HCT116 (cell line): Measurements from ENCODE around the gene STPG1. TPM values are rescaled to one million over a fixed set of nuclear protein-coding genes. Genes with fewer than 3 reads are reported as not detected.

Source experiments
- ATAC-seq: fragments of 200-7000 bp; cut with Tn5 transposase; 2 replicates; pipeline ENCODE4 v1.9.1; 2020; ENCODE audit warnings: mild to moderate bottlenecking, moderate library complexity
- BruUV-seq: library from RNA; stranded (reverse); fragments of 400-500 nt; replicated peaks from 2 replicates; lab custom pipeline; 2021; lab: Mats Ljungman, UMichigan
- CTCF ChIA-PET: fragments of 300-600 bp; sonication (Branson Sonifier 250); formaldehyde crosslinking; loops from one replicate; lab custom pipeline; 2021; ENCODE audit warnings: antibody characterized with exemption; lab: Charles Lee
- POLR2A ChIA-PET: fragments of 300-600, 350-600 bp; sonication (Branson Sonifier 250); formaldehyde crosslinking; loops from one replicate; lab custom pipeline; 2021; ENCODE audit warnings: antibody characterized with exemption; lab: Charles Lee
- RAD21 ChIA-PET, 2 experiments: fragments of 300-600 bp; sonication (Branson Sonifier 250); formaldehyde crosslinking; loops; one replicate each; lab custom pipeline; 2023; ENCODE audit warnings: low total read pairs in 2 of 2; ENCODE audit not compliant: uncharacterized antibody in 2 of 2, unreplicated experiment in 2 of 2, low non-redundant PET in 1 of 2; lab: Charles Lee
- DNase-seq: peaks from one replicate; pipeline ENCODE4 v3.0.0-alpha.2; 2010; ENCODE audit warnings: low read depth, low spot score
- H2AFZ ChIP-seq: fragments of 200-600 bp; shearing (Covaris generic), sonication (generic); 2 replicates; pipeline ENCODE4 v1.6.1; 2017; ENCODE audit warnings: low read depth, mixed run types, mixed read lengths, antibody characterized with exemption, low read length; ENCODE audit not compliant: poor library complexity, severe bottlenecking
- H3K27ac ChIP-seq: 2 replicates; pipeline ENCODE4 v1.5.1; 2012; ENCODE audit warnings: low read depth, low read length
- H3K27me3 ChIP-seq: fragments of 200-600 bp; sonication (generic); 2 replicates; pipeline ENCODE4 v1.6.1; 2016; ENCODE audit warnings: mixed run types, low read length, mixed read lengths; ENCODE audit not compliant: insufficient read depth
- H3K36me3 ChIP-seq, 2 experiments: fragments of 200-500 bp in 1 of 2; fragments of 200-600 bp in 1 of 2; sonication (Bioruptor generic) in 1 of 2; sonication (generic) in 1 of 2; 2 replicates each; pipeline versions ENCODE4 v1.5.1 to v1.6.1; 2014 to 2016; ENCODE audit warnings: low read length in 2 of 2, inconsistent platforms in 1 of 2, mixed read lengths in 1 of 2, mixed run types in 1 of 2; ENCODE audit not compliant: insufficient read depth in 2 of 2, control insufficient read depth in 1 of 2
- H3K4me1 ChIP-seq, 2 experiments: fragments of 200-600 bp in 1 of 2; sonication (generic) in 1 of 2; 2 replicates each; pipeline versions ENCODE4 v1.5.1 to v1.6.1; 2012 to 2017; ENCODE audit warnings: low read length in 2 of 2, inconsistent platforms in 1 of 2, mild to moderate bottlenecking in 1 of 2, mixed read lengths in 1 of 2, mixed run types in 1 of 2, moderate library complexity in 1 of 2; ENCODE audit not compliant: insufficient read depth in 2 of 2, control insufficient read depth in 1 of 2
- H3K4me2 ChIP-seq: fragments of 200-600 bp; sonication (generic); 2 replicates; pipeline ENCODE4 v1.6.1; 2017; ENCODE audit warnings: mixed run types, low read length, mixed read lengths
- H3K4me3 ChIP-seq, 2 experiments: fragments of 200-600 bp in 1 of 2; sonication (generic) in 1 of 2; replicated peaks in 1 of 2; 2 replicates each; pipeline ENCODE4 v1.5.1; 2011 to 2016; ENCODE audit warnings: low read length in 2 of 2, control low read depth in 1 of 2, low read depth in 1 of 2, mild to moderate bottlenecking in 1 of 2, mixed read lengths in 1 of 2, mixed run types in 1 of 2
- H3K79me2 ChIP-seq: fragments of 200-600 bp; sonication (generic); 2 replicates; pipeline ENCODE4 v1.6.1; 2017; ENCODE audit warnings: mild to moderate bottlenecking, mixed run types, low read length, moderate library complexity, mixed read lengths; ENCODE audit not compliant: insufficient read depth
- H3K9ac ChIP-seq: fragments of 200-600 bp; sonication (generic); 2 replicates; pipeline ENCODE4 v1.6.1; 2016; ENCODE audit warnings: low read length, mixed read lengths
- H3K9me2 ChIP-seq: fragments of 200-600 bp; sonication (generic), shearing (Covaris generic); 2 replicates; pipeline ENCODE4 v1.6.1; 2017; ENCODE audit warnings: mixed run types, mild to moderate bottlenecking, moderate library complexity; ENCODE audit not compliant: insufficient read depth
- H3K9me3 ChIP-seq, 2 experiments: fragments of 200-500 bp in 1 of 2; fragments of 200-600 bp in 1 of 2; sonication (Bioruptor generic) in 1 of 2; sonication (generic) in 1 of 2; 2 replicates each; pipeline ENCODE4 v1.6.1; 2014 to 2017; ENCODE audit warnings: low read length in 2 of 2, mixed read lengths in 2 of 2, inconsistent platforms in 1 of 2, low read depth in 1 of 2, mild to moderate bottlenecking in 1 of 2, mixed run types in 1 of 2, moderate library complexity in 1 of 2; ENCODE audit not compliant: control insufficient read depth in 1 of 2, insufficient read depth in 1 of 2
- H4K20me1 ChIP-seq: fragments of 200-600 bp; sonication (generic), shearing (Covaris generic); 2 replicates; pipeline ENCODE4 v1.6.1; 2017; ENCODE audit warnings: mixed run types, mild to moderate bottlenecking, moderate library complexity; ENCODE audit not compliant: insufficient read depth
- CBX3 ChIP-seq: IDR thresholded peaks from 2 replicates; pipeline ENCODE4 v1.6.1; 2012; ENCODE audit warnings: low read depth
- CEBPB ChIP-seq: IDR thresholded peaks from 2 replicates; pipeline ENCODE4 v1.6.1; 2012; ENCODE audit warnings: low read depth
- EGR1 ChIP-seq: IDR thresholded peaks from 2 replicates; pipeline ENCODE4 v1.6.1; 2012; ENCODE audit warnings: low read depth
- EZH2 ChIP-seq: fragments of 200-600 bp; sonication (generic); IDR thresholded peaks from 2 replicates; pipeline ENCODE4 v1.6.1; 2017; ENCODE audit warnings: antibody characterized with exemption, mixed run types
- EZH2phosphoT487 ChIP-seq: fragments of 200-600 bp; IDR thresholded peaks from 2 replicates; pipeline ENCODE4 v1.6.1; 2018; ENCODE audit warnings: antibody characterized with exemption, borderline replicate concordance
- JUND ChIP-seq: IDR thresholded peaks from 2 replicates; pipeline ENCODE4 v1.6.1; 2012
- POLR2A ChIP-seq: IDR thresholded peaks from 2 replicates; pipeline ENCODE4 v1.7.0; 2011; ENCODE audit warnings: borderline replicate concordance; ENCODE audit not compliant: insufficient read depth, insufficient read length; ENCODE audit errors: extremely low read depth
- POLR2AphosphoS5 ChIP-seq: IDR thresholded peaks from 2 replicates; pipeline ENCODE4 v1.6.1; 2011; ENCODE audit warnings: mild to moderate bottlenecking, low read depth, low read length, moderate library complexity
- RAD21 ChIP-seq: IDR thresholded peaks from 2 replicates; pipeline ENCODE4 v1.6.1; 2012; ENCODE audit warnings: low read depth, mild to moderate bottlenecking
- SIN3A ChIP-seq: IDR thresholded peaks from 2 replicates; pipeline ENCODE4 v1.6.1; 2012; ENCODE audit warnings: low read depth
- SP1 ChIP-seq: IDR thresholded peaks from 2 replicates; pipeline ENCODE4 v1.6.1; 2012; ENCODE audit warnings: low read depth
- SRF ChIP-seq: IDR thresholded peaks from 2 replicates; pipeline ENCODE4 v1.6.1; 2012; ENCODE audit warnings: low read depth
- YY1 ChIP-seq: IDR thresholded peaks from 2 replicates; pipeline ENCODE4 v1.6.1; 2011; ENCODE audit warnings: low read length, low read depth, moderate library complexity, mild to moderate bottlenecking; ENCODE audit not compliant: insufficient replicate concordance; ENCODE audit errors: extremely low read depth
- ZFX ChIP-seq: fragments of 450-650 bp; IDR thresholded peaks from 2 replicates; pipeline ENCODE4 v1.6.1; 2017
- ZNF274 ChIP-seq: fragments of 200-500 bp; sonication (Bioruptor generic); IDR thresholded peaks from 2 replicates; pipeline ENCODE4 v1.6.1; 2014; ENCODE audit warnings: mild to moderate bottlenecking, low read depth, low read length, inconsistent platforms
- intact Hi-C: fragments of 100-400 bp; cut with micrococcal nuclease; formaldehyde crosslinking; loops from 2 replicates; pipeline ENCODE4 v1.10.0; 2022
- total RNA-seq: library from RNA; stranded (reverse); gene quantifications from one replicate; pipeline ENCODE4 v1.2.1, GENCODE V29; 2021; ENCODE audit not compliant: unreplicated experiment
- TF ChIP-seq, protein P1 (sequence below): IDR thresholded peaks from 2 replicates; pipeline ENCODE4 v1.6.1; 2011; ENCODE audit warnings: mild to moderate bottlenecking, low read length, moderate library complexity; ENCODE audit not compliant: insufficient replicate concordance; ENCODE audit errors: extremely low read depth
- TF ChIP-seq, protein P2 (sequence below): IDR thresholded peaks from 2 replicates; pipeline ENCODE4 v1.6.1; 2012; ENCODE audit warnings: low read depth

The STPG1 gene
- total RNA-seq, 1 experiment from 2014 or later = 13.4 TPM

GRCh38 chr1:24327891-24328290 is 85.7 kb downstream of the STPG1 start:
- ATAC-seq = no peak
- ChIA-PET RAD21 (no interaction called here), CTCF (no interaction called here), POLR2A (no interaction called here)
- H3K9ac ChIP-seq = no peak overlapping the region
- H3K36me3 ChIP-seq = no peaks in the 10 kb centered on the region
- intact Hi-C loops = no loop called here
- no peak overlapping the region for H3K4me3 ChIP-seq
- H3K27ac ChIP-seq = no peak overlapping the region
- H3K9me2 ChIP-seq = no peaks in the 10 kb centered on the region
- no peak overlapping the region for H2AFZ ChIP-seq
- H4K20me1 ChIP-seq = no peaks in the 10 kb centered on the region
- no peak for DNase-seq
- no peaks in the 10 kb centered on the region for H3K9me3 ChIP-seq
- H3K27me3 ChIP-seq = peaks cover 72% of the 10 kb centered on the region; the same call in 1 of the 2 replicates
- H3K4me1 ChIP-seq = peaks cover 8 to 41% of the 10 kb centered on the region in 2 experiments
- no peak overlapping the region for H3K4me2 ChIP-seq
- BruUV-seq = no TSS peak
- no peaks in the 10 kb centered on the region for H3K79me2 ChIP-seq
- TF ChIP-seq EZH2 (no peak), YY1 (no peak), RAD21 (no peak), SIN3A (no peak), POLR2A (no peak), EGR1 (no peak), JUND (no peak), SP1 (no peak), ZFX (no peak), EZH2phosphoT487 (no peak), ZNF274 (no peak), CEBPB (no peak), POLR2AphosphoS5 (no peak), CBX3 (no peak), SRF (no peak)
- TF ChIP-seq, protein P1, sequence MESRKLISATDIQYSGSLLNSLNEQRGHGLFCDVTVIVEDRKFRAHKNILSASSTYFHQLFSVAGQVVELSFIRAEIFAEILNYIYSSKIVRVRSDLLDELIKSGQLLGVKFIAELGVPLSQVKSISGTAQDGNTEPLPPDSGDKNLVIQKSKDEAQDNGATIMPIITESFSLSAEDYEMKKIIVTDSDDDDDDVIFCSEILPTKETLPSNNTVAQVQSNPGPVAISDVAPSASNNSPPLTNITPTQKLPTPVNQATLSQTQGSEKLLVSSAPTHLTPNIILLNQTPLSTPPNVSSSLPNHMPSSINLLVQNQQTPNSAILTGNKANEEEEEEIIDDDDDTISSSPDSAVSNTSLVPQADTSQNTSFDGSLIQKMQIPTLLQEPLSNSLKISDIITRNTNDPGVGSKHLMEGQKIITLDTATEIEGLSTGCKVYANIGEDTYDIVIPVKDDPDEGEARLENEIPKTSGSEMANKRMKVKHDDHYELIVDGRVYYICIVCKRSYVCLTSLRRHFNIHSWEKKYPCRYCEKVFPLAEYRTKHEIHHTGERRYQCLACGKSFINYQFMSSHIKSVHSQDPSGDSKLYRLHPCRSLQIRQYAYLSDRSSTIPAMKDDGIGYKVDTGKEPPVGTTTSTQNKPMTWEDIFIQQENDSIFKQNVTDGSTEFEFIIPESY = no peak
- TF ChIP-seq, protein P2, sequence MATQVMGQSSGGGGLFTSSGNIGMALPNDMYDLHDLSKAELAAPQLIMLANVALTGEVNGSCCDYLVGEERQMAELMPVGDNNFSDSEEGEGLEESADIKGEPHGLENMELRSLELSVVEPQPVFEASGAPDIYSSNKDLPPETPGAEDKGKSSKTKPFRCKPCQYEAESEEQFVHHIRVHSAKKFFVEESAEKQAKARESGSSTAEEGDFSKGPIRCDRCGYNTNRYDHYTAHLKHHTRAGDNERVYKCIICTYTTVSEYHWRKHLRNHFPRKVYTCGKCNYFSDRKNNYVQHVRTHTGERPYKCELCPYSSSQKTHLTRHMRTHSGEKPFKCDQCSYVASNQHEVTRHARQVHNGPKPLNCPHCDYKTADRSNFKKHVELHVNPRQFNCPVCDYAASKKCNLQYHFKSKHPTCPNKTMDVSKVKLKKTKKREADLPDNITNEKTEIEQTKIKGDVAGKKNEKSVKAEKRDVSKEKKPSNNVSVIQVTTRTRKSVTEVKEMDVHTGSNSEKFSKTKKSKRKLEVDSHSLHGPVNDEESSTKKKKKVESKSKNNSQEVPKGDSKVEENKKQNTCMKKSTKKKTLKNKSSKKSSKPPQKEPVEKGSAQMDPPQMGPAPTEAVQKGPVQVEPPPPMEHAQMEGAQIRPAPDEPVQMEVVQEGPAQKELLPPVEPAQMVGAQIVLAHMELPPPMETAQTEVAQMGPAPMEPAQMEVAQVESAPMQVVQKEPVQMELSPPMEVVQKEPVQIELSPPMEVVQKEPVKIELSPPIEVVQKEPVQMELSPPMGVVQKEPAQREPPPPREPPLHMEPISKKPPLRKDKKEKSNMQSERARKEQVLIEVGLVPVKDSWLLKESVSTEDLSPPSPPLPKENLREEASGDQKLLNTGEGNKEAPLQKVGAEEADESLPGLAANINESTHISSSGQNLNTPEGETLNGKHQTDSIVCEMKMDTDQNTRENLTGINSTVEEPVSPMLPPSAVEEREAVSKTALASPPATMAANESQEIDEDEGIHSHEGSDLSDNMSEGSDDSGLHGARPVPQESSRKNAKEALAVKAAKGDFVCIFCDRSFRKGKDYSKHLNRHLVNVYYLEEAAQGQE = no peak
